ENCODE data around the gene DTX1. TPM values are rescaled to one million over a fixed set of nuclear protein-coding genes. Genes with fewer than 3 reads are reported as not detected.

The DTX1 gene
- total RNA-seq, 2 experiments from 2014 or later, result 3.1 to 3.3 TPM

DNA sequence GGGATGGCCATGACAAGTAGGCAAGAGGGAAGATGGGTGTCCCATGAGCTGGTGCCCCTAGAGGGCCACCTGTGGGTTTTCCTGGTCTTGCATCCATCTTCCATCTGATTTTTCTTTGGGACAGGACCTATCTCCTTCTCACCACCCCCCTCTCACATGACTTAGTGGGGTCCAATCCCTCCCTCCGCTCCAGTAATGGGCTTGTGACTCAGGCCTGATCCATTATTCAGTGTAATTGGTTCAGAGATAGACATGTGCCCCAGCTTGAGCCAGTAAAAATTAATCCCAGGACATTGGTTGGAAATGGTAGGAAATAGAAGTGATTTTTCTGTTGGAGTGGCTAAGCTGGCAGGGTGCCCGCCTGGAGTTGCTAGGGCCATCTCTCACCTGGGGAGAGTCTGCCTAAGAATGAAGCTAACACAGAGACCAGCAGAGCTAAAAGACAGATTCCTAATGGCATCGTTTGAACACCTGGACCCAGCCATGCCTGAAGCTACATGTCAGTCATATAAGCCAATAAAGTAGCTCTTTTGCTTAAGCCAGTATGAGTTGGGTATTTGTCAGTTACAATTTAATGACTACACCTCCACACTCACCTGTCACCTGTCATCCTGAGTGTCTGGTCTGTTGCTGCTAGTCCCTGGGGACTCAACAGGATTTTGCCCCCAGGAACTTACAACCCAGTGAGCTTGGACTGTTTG lies 64.3 kb downstream of the DTX1 start:
- ChIA-PET CTCF (interaction anchor here (0.5 to 1.0 kb wide), 2 partner anchors 53 to 77 kb away, joined by 3 read pairs; no protein-coding TSS in a partner anchor), POLR2A (no interaction called here)

- ChIA-PET CTCF (interaction anchor here (0.5 kb wide), 1 partner anchor 73 kb away, joined by 3 read pairs; no protein-coding TSS in a partner anchor), POLR2A (no interaction called here)
Measured at GRCh38 chr12:113127791-113128199, 71.3 kb downstream of the DTX1 start.

GRCh38 chr12:113128802-113129663 lies 72.5 kb downstream of the DTX1 start:
- CTCF ChIA-PET, result interaction anchor here (1.1 kb wide), 1 partner anchor 80 kb away, joined by 3 read pairs; no protein-coding TSS in a partner anchor
- POLR2A ChIA-PET, result no interaction called here

DNA sequence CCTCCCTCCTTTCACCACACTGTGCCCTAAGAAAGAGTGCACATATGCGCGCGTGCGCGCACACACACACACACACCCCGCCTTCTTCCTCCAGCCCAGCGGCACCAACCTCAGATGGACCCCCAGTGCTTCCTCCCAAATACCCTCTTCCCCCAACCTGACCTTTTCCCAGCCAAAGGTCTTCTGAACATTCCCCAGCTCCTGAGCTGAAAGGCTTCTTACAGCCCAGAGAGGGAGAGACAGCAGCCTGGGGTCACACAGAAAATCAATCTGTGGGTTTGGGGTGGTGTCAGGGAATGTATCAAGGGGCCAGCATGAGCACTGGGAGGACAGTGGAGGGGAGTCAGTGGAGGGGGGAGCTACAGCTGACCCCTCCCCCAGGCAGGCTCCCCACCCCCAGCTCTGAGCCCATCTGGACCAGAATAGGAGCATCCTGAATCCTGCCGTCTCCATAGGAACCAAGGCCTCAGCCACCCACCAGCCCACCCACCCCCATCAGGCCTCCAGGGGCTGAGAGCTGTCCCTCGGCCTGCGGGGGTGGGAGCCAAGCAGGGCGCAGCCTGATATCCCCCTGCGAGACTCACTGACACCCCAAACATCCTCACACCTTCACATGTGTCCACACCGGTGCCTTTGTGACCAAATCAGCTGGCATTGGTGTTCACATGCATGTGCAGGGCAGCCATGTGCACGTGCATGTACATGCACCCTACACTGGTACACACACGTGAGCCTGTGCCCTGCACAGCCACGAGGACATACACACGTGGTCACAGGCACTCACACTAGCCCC lies 73.3 kb downstream of the DTX1 start:
- ChIA-PET POLR2A (interaction anchor here (0.6 kb wide), 1 partner anchor 73 kb away, joined by 5 read pairs; the partner anchor contains the start of gene DTX1), CTCF (interaction anchor here (1.1 kb wide), 1 partner anchor 81 kb away, joined by 3 read pairs; no protein-coding TSS in a partner anchor)

DNA sequence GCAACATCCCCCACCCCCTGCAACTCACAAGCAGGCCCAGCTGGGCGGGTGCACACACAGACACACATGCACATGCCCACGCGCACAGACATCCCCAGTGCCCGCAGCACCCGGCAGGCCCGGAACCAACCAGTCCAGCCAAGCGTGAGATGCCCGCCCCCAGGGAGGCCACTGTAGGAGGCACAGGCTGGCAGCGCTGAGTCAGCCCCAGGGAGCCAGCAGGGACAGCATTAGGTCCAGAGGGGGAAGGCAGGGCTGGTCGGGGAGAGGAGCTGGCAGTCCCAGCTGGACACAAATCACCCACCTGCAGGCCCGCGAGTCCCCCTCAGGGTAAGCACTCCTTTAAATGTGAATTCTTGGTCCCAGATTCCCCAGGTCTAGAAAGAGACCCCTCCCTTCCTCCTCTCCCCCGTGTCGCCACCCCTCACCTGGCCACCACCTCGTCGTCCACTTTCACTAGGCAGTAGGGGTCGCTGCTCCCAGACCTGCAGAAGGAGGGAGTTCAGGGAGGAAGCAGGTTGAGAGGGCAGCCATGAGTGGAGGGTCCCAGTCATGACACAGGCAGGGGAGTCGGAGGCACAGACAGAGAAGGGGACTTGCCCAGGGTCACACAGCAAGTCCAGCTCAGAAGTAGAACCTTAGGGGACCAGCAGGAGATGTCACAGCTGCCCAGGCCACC lies 74.1 kb downstream of the DTX1 start:
- CTCF ChIA-PET, result interaction anchor here (1.5 kb wide), 1 partner anchor 138 kb away, joined by 4 read pairs; no protein-coding TSS in a partner anchor

DNA sequence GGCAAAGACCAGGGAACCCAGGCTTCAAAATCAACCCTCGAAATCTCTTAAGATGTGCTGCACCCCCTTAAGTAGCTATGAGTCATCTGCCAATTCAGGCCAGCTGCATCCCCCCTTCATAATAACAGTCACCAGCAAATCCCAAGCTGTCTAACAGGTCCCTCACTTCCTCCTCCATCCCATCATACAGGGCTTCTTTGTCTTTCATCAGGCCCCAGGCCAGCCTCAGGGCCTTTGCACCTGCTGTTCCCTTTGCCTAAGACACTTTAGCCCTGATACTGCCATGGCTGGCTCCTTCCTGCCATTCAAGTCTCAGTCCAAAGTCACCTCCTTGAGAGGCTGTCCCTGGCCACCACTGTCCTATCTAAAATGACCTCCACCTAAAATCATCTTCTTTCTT lies 75.0 kb downstream of the DTX1 start:
- POLR2A ChIA-PET, result no interaction called here
- CTCF ChIA-PET, result interaction anchor here (1.5 kb wide), 1 partner anchor 139 kb away, joined by 4 read pairs; no protein-coding TSS in a partner anchor

More for the DNA sequence above, 74.1 kb downstream of the DTX1 start:
- POLR2A ChIA-PET, result interaction anchor here (0.6 kb wide), 1 partner anchor 74 kb away, joined by 5 read pairs; the partner anchor contains the start of gene DTX1

GRCh38 chr12:113133036-113133435 lies 76.5 kb downstream of the DTX1 start:
- CTCF ChIA-PET, result no interaction called here
- POLR2A ChIA-PET, result no interaction called here

GRCh38 chr12:113133666-113134065 lies 77.1 kb downstream of the DTX1 start:
- ChIA-PET POLR2A (no interaction called here), CTCF (interaction anchor here (0.9 to 1.2 kb wide), 3 partner anchors 8 to 136 kb away, joined by 3 read pairs; no protein-coding TSS in a partner anchor)

- ChIA-PET CTCF (interaction anchor here (0.9 to 1.2 kb wide), 3 partner anchors 8 to 136 kb away, joined by 3 read pairs; no protein-coding TSS in a partner anchor), POLR2A (no interaction called here)
Measured at GRCh38 chr12:113134071-113134470, 77.5 kb downstream of the DTX1 start.

- ChIA-PET CTCF (interaction anchor here (0.6 to 1.7 kb wide), 5 partner anchors 7 to 136 kb away, joined by 3 to 5 read pairs (median 3); no protein-coding TSS in a partner anchor), POLR2A (no interaction called here)
Measured at GRCh38 chr12:113134521-113134951, 78.0 kb downstream of the DTX1 start.

DNA sequence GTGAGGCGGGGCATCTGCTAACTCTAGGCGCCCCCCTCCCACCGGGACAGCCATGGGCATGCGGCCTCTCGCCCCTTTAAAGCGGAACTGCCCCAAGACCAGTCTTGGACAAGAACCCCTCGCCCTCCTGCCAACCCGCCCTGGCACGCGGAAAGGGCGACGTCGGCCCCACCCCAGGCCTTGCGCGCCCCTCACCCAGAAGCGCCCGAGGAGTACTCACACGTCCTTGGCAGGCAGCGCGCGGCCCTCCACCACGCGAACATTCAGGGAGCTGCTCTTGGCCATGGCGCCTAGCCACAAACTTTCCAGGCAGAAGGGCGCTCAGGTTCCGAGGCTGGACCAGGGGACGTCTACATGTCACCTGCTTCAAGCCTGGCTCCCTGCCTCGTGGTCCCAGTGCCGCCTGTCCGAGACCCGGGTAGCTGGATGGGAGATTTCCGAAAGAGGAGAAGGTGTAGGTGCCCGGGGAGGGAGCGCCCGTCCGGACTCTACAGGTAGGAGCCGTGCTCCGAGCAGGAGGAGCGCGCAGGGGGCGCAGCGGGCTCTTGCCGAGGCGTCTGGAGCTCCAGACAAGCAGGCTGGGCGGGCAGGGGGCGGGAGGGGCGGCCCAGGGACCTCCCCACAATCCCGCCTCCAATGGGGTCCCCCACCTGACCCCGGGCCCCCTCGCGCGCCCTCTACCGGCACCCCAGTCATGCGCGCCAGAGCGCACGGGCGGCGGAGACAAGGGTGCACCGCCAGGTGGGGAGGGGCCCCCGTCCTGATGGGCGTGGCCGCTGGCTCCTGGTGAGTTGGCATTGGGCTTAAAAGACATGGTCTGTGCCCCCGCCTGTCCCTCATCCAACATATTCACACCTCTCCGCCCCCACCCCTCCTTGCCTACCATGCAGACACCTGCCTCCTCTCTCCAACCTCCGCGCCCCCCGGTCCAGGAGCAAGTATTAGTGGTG lies 78.9 kb downstream of the DTX1 start, which contains the start of gene RASAL1:
TSS of gene RASAL1 (minus strand) at position 584 of the 950 bp plus-strand sequence. CDS start at position 285, 299 bp downstream.
- ChIA-PET POLR2A (interaction anchor here (1.0 kb wide), 1 partner anchor 17 kb away, joined by 10 read pairs; no protein-coding TSS in a partner anchor), CTCF (interaction anchor here (0.6 to 3.8 kb wide), 6 partner anchors 12 to 137 kb away, joined by 3 to 10 read pairs (median 4); no protein-coding TSS in a partner anchor)

GRCh38 chr12:113136128-113136989 lies 79.8 kb downstream of the DTX1 start:
- CTCF ChIA-PET, result interaction anchor here (1.2 to 3.8 kb wide), 3 partner anchors 13 to 88 kb away, joined by 3 to 10 read pairs (median 5); no protein-coding TSS in a partner anchor
- POLR2A ChIA-PET, result no interaction called here

DNA sequence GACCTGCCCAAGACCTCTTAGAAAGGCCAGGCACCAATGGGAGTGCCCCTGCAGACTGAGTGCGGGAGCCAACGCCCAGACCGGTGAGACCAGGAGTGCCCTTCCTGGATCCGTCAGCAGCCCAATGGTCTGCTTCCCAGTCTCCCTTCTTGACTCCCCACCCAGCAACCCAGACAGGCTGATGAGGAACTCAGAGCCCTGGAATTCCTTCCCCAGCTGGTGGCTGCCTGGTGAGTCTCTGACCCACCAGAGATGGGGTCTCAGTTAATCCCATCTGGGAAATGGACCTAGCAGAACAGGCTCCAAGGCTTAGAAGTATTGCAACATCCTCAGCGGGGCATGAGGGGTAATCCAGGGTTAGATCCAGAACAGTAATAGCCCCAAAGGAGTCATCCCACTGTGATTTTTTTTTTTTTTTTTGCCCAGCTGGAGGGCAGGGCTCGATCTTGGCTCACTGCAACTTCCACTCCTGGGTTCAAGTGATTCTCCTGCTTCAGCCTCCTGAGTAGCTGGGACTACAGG lies 80.5 kb downstream of the DTX1 start:
- ChIA-PET CTCF (interaction anchor here (3.8 kb wide), 1 partner anchor 16 kb away, joined by 10 read pairs; no protein-coding TSS in a partner anchor), POLR2A (interaction anchor here (0.6 kb wide), 1 partner anchor 35 kb away, joined by 3 read pairs; no protein-coding TSS in a partner anchor)

- ChIA-PET POLR2A (interaction anchor here (0.6 kb wide), 1 partner anchor 36 kb away, joined by 3 read pairs; no protein-coding TSS in a partner anchor), CTCF (interaction anchor here (3.8 kb wide), 1 partner anchor 15 kb away, joined by 10 read pairs; no protein-coding TSS in a partner anchor)
Measured at GRCh38 chr12:113137861-113138783, 81.6 kb downstream of the DTX1 start.

- POLR2A ChIA-PET, result no interaction called here
- CTCF ChIA-PET, result interaction anchor here (3.8 kb wide), 1 partner anchor 14 kb away, joined by 10 read pairs; no protein-coding TSS in a partner anchor
Measured at GRCh38 chr12:113138826-113139225, 82.3 kb downstream of the DTX1 start.
